Lung (tissue), 12 donors: ENCODE results near the gene TMEM94. TPM values are rescaled to one million over a fixed set of nuclear protein-coding genes. Genes with fewer than 3 reads are reported as not detected.
A peak's percentile ranks its signal among the peaks of the same experiment; 100 is the strongest.

ENCODE experiments used
- ATAC-seq: fragments of 200-7000 bp; cut with Tn5 transposase; one replicate; pipeline ENCODE4 v1.9.1; 2020; ENCODE audit warnings: moderate number of reproducible peaks; ENCODE audit not compliant: insufficient read depth, low FRiP score
- DNase-seq, 3 donors: peaks; one replicate each; pipeline ENCODE4 v3.0.0-alpha.2; 2013 to 2017
- H3K27ac ChIP-seq, 2 donors: one replicate each; pipeline ENCODE4 v1.5.1; 2013; ENCODE audit warnings: mild to moderate bottlenecking in 2 of 2, moderate library complexity in 2 of 2, control low read depth in 1 of 2, inconsistent platforms in 1 of 2, low read depth in 1 of 2, low read length in 1 of 2
- H3K27me3 ChIP-seq, 3 donors: one replicate each; pipeline ENCODE4 v1.5.1; 2013; ENCODE audit warnings: low read length in 2 of 3; ENCODE audit not compliant: control insufficient read depth in 3 of 3, insufficient read depth in 3 of 3
- H3K36me3 ChIP-seq, 4 donors: one replicate each; pipeline ENCODE4 v1.5.1; 2013; ENCODE audit warnings: low read length in 4 of 4, mild to moderate bottlenecking in 1 of 4, moderate library complexity in 1 of 4; ENCODE audit not compliant: control insufficient read depth in 4 of 4, insufficient read depth in 4 of 4
- H3K4me1 ChIP-seq, 5 donors: one replicate each; pipeline ENCODE4 v1.5.1; 2013; ENCODE audit warnings: low read length in 5 of 5, mild to moderate bottlenecking in 2 of 5, moderate library complexity in 1 of 5; ENCODE audit not compliant: control insufficient read depth in 5 of 5, insufficient read depth in 5 of 5
- H3K4me3 ChIP-seq: one replicate; pipeline ENCODE4 v1.5.1; 2013; ENCODE audit warnings: mild to moderate bottlenecking, control low read depth, moderate library complexity
- H3K9ac ChIP-seq, 2 donors: one replicate each; pipeline ENCODE4 v1.5.1; 2013; ENCODE audit warnings: low read length in 2 of 2, control low read depth in 1 of 2; ENCODE audit not compliant: insufficient read depth in 1 of 2
- H3K9me3 ChIP-seq, 4 donors: one replicate each; pipeline ENCODE4 v1.5.1; 2013; ENCODE audit warnings: low read length in 3 of 4, mild to moderate bottlenecking in 1 of 4, moderate library complexity in 1 of 4; ENCODE audit not compliant: control insufficient read depth in 4 of 4, insufficient read depth in 3 of 4
- CTCF ChIP-seq: IDR thresholded peaks from 2 replicates; pipeline ENCODE4 v1.5.1; 2012; ENCODE audit warnings: mild to moderate bottlenecking; ENCODE audit errors: control extremely low read depth, extremely low read depth
- WGBS, 2 donors: extraction: QIAGEN DNeasy Blood & Tissue Kit; methylation state at CpG; one replicate each; pipeline ENCODE4 v1.1.7; 2013; 5-methylcytosine and 5-hydroxymethylcytosine counted together
- polyA plus RNA-seq, 2 donors: library from polyadenylated mRNA; stranded (reverse); fragments of 200-250 nt; gene quantifications; one replicate each; pipeline ENCODE4 v1.2.1, GENCODE V29; 2013
- total RNA-seq, 2 donors: library from RNA; depleted of rRNA in 1 of 2; stranded (reverse); fragments of >200 nt in 1 of 2; gene quantifications; one replicate each; pipeline ENCODE4 v1.2.1, GENCODE V29; 2014 to 2021
- donor health status: control.
- donor health status: control.
- donor health status: Bipolar disorder and iron deficiency.
- donor health status: healthy.
- donor health status: DM: yes; HTN: yes; CAD: no.

TMEM94 gene
- total and polyA plus RNA-seq, 4 donors = 40.0 to 82.3 (median 53.3) TPM

- Histone ChIP-seq H3K9ac (no peak within 1 kb of the TSS), H3K27me3 (no peaks in the 10 kb centered on the region), H3K4me3 (peak within 1 kb of the TSS; percentile 85), H3K36me3 (peaks cover 0 to 10% (median 4%) of the 10 kb centered on the region in 4 donors), H3K9me3 (peaks cover 0 to 2% (median 0%) of the 10 kb centered on the region in 4 donors), H3K27ac (peak within 1 kb of the TSS; percentile 83), H3K4me1 (peaks cover 0 to 43% (median 12%) of the 10 kb centered on the region in 5 donors)
- ATAC-seq = peak; percentile 91
- peak; percentile 93 to 95 (median 95) for DNase-seq
- no peak for TF ChIP-seq CTCF
- WGBS, 2 donors = 0 to 1% methylated on average over 17 to 45 of the region's 45 CpGs
Measured at GRCh38 chr17:75516255-75516618, 59.8 kb downstream of the TMEM94 start, which contains the start of gene TSEN54. Gene TSEN54 (plus strand): TSS chr17:75516528. CDS start chr17:75516561, 33 bp downstream.

GRCh38 chr17:75516619-75517296, 60.3 kb downstream of the TMEM94 start:
- ATAC-seq (no peak), DNase-seq (peak; percentile 40 to 42 (median 41))
- Histone ChIP-seq H3K27ac (peak overlapping the region in 1 of 2 donors; percentile 55), H3K27me3 (no peaks in the 10 kb centered on the region), H3K9me3 (peaks cover 0 to 3% (median 0%) of the 10 kb centered on the region in 4 donors), H3K4me3 (peak overlapping the region; percentile 85), H3K4me1 (peaks cover 0 to 37% (median 11%) of the 10 kb centered on the region in 5 donors), H3K36me3 (peaks cover 0 to 10% (median 4%) of the 10 kb centered on the region in 4 donors), H3K9ac (no peak overlapping the region)
- 0% methylated on average over 55 to 65 of the region's 65 CpGs for WGBS, 2 donors
- TF ChIP-seq CTCF = no peak

GRCh38 chr17:75517297-75517865, 60.9 kb downstream of the TMEM94 start:
- Histone ChIP-seq H3K4me3 (peak overlapping the region; percentile 10), H3K27me3 (no peaks in the 10 kb centered on the region), H3K9me3 (peaks cover 0 to 3% (median 0%) of the 10 kb centered on the region in 4 donors), H3K36me3 (peaks cover 0 to 12% (median 8%) of the 10 kb centered on the region in 4 donors), H3K27ac (no peak overlapping the region), H3K9ac (no peak overlapping the region), H3K4me1 (peaks cover 0 to 31% (median 5%) of the 10 kb centered on the region in 5 donors)
- DNase-seq = no peak
- WGBS, 2 donors = 34 to 37% methylated on average over 10 of the region's 10 CpGs
- no peak for TF ChIP-seq CTCF
- ATAC-seq = no peak
